GM10248 (cell line): ENCODE data around the gene HSPB1.

Source experiments
- CTCF ChIA-PET: fragments of 300-600 bp; sonication (Branson Sonifier 250); formaldehyde crosslinking; extraction: SDS; loops from one replicate; lab custom pipeline; 2021; ENCODE audit warnings: antibody characterized with exemption; lab: Yijun Ruan, JAX
- POLR2A ChIA-PET: fragments of 350-650 bp; sonication (Branson Sonifier 250); formaldehyde crosslinking; extraction: SDS; loops from one replicate; lab custom pipeline; 2020; ENCODE audit warnings: antibody characterized with exemption; lab: Yijun Ruan, JAX
- DNase-seq: peaks from one replicate; pipeline ENCODE4 v3.0.0; 2012; ENCODE audit errors: extremely low spot score
- TF ChIP-seq, protein P1 (sequence below): IDR thresholded peaks from 2 replicates; pipeline ENCODE4 v1.5.1; 2012; ENCODE audit warnings: mild to moderate bottlenecking, low read depth; ENCODE audit errors: extremely low read depth, missing control alignments, control extremely low read depth

The HSPB1 gene

DNA sequence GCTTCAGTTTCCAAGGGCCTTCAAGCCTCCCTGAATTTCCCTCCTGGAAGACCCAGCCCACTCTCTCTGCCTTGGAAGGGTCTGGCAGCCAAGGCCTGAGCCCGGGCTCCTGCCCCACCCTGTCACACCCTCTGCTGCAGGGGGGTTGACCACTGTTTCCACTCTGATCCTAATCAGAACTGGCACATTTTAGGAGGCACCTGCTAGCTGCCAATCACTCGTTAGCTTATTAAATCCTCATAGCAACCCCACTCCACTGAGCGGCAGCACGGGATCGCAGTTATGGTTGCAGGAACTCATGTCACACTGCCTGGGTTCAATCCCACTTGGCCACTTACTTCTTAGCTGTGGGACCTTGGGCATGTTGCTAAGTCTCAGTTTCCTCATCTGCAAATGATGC is 12.9 kb downstream of the HSPB1 start:
- CTCF ChIA-PET, result interaction anchor here (0.7 to 17.2 kb wide), 13 partner anchors 10 to 267 kb away, joined by 3 to 339 read pairs (median 19); partner anchors contain the start of genes HSPB1, MDH2 and STYXL1
- DNase-seq, result no peak
- TF ChIP-seq, protein P1, sequence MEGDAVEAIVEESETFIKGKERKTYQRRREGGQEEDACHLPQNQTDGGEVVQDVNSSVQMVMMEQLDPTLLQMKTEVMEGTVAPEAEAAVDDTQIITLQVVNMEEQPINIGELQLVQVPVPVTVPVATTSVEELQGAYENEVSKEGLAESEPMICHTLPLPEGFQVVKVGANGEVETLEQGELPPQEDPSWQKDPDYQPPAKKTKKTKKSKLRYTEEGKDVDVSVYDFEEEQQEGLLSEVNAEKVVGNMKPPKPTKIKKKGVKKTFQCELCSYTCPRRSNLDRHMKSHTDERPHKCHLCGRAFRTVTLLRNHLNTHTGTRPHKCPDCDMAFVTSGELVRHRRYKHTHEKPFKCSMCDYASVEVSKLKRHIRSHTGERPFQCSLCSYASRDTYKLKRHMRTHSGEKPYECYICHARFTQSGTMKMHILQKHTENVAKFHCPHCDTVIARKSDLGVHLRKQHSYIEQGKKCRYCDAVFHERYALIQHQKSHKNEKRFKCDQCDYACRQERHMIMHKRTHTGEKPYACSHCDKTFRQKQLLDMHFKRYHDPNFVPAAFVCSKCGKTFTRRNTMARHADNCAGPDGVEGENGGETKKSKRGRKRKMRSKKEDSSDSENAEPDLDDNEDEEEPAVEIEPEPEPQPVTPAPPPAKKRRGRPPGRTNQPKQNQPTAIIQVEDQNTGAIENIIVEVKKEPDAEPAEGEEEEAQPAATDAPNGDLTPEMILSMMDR, result peak; percentile 24
- POLR2A ChIA-PET, result interaction anchor here (0.6 to 2.4 kb wide), 2 partner anchors 11 to 12 kb away, joined by 4 to 9 read pairs; no protein-coding TSS in a partner anchor

DNA sequence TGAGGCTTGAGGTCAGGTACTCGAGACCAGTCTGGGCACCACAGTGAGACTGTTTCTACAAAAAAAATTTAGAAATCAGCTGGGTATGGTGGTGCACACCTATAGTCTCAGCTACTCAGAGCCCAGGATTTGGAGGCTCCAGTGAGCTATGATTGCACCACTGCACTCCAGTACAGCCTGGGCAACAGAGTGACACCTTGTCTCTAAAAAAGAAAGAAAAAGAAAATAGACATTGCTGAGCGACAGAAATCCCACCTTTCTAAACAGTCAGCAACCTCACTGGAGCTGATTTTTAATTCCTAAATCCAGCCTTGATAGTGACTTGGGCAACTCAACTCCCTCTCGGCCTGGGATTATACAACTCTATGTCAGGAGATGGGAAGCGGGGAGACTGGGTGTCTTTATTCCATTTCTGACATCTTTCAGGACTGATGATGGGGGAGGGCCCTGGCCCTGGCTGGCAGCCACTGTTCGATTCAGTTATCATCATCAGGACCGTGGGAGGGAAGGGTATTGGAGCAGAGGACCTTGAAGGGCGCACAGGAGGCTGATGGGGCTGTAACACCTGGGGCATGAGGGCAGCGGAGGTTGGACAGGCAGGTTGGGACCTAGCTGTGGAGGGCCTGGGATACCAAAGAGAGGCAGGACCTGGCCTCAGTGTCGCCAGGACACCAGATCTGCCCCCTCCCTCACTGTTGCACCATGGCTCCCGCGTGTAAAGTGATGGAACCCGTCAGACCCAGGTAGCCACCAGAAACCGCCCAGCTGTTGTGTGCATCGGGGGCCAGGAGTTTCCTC is 14.7 kb downstream of the HSPB1 start:
- no peak for DNase-seq
- TF ChIP-seq, protein P1, result no peak
- ChIA-PET POLR2A (interaction anchor here (0.6 to 1.9 kb wide), 4 partner anchors 11 to 227 kb away, joined by 3 to 12 read pairs (median 6); partner anchors contain the start of gene HSPB1), CTCF (interaction anchor here (0.9 to 17.2 kb wide), 10 partner anchors 10 to 151 kb away, joined by 3 to 339 read pairs (median 4); no protein-coding TSS in a partner anchor)

DNA sequence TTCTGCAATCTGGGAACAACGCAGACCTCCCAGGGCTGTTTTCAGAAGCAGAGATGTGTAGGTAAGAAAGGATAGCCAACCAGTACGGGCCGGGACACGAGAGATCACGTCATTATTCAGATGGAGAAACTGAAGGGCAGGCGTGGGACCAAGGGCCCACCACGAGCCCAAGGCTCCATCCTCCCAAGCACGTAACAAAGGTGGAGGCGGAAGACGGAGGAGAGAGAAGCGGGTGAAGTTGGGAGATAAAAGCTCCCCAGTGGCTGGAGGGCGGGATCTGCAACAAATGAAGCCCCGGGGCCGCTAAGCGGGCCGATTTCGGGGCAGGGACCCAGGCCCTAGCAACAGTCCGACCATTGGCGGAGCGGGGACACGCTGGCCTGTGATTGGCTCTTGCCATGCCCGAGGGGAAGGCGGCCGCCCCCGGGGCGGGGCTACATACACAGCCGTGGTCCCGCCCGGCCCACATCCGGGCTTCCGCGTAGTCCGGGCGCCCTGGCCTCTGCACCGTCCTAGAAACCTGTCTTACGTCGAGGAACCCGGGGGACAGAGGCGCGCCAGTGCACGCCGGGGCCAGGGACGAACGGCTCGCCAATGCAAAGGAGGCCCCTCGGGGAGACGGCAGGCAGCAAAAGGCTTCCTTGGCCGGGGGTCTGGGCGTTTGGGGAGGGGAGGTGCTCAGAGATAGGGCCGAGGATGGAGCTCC is 15.5 kb downstream of the HSPB1 start:
- ChIA-PET POLR2A (interaction anchor here (0.6 to 1.9 kb wide), 6 partner anchors 11 to 228 kb away, joined by 3 to 12 read pairs (median 4); partner anchors contain the start of genes HSPB1 and YWHAG), CTCF (interaction anchor here (1.0 to 17.2 kb wide), 12 partner anchors 10 to 141 kb away, joined by 3 to 339 read pairs (median 4); partner anchors contain the start of gene YWHAG)
- TF ChIP-seq, protein P1, result no peak
- DNase-seq, result peak; percentile 98

DNA sequence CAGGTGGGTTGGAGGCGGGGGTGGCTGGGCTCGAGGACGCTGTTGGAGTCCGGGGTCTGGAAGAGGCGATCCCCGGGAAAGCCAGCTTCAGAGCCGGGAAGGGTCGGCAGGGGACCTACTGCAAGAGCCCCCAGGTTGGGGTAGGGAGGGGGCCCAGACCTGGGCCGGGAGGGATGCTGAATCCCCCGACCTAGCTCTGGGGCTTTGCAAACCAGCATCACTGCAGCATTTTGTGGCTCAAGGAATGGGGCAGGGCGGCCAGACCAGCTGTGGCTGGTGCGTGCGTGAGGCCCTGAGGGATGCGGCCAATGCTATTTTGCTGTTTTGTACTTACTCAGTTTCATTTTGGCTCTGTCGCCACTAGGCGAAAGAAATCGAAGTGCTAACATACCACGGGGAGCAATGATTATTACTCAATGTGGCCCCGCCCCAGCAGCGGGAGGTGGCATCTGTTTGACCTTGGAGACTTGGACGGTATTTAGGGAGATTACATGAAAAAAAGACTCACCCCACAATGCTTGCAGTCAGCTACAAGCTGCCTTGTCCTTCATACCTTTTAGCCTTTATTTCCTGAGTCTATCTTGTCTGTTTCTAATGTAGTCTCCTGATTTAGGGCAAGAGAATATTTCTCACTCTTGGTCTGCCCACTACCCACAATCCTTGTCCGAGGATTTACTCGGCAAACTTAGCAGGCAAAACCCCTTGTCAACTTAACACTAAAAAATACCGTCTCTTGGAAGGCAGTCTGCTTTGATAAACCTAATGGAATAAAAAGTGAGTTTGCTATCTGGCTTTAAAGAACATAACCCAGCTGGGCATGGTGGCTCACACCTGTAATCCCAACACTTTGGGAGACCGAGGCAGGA is 16.2 kb downstream of the HSPB1 start:
- TF ChIP-seq, protein P1, result peak; percentile 31
- POLR2A ChIA-PET, result interaction anchor here (1.0 to 1.9 kb wide), 5 partner anchors 12 to 53 kb away, joined by 3 to 12 read pairs (median 3); partner anchors contain the start of genes HSPB1 and YWHAG
- CTCF ChIA-PET, result interaction anchor here (0.7 to 17.2 kb wide), 13 partner anchors 9 to 142 kb away, joined by 3 to 339 read pairs (median 5); partner anchors contain the start of gene YWHAG
- DNase-seq, result peak; percentile 83

DNA sequence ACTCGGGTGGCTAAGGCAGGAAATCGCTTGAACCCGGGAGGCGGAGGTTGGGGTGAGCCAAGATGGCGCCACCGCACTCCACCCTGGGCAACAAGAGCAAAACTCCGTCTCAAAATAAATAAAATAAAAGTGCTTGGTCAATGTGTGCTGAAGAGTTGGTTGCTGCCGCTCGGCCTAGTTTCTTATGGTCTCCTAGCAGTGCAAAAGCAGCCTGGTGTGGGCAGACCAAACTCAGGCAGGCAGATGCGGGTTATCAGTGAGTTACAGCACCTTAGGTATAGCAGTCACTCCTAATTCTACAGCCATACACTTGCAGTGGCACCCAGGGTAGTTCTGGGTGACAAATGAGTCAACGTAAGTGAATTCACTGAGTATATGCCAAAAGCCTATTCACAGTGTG is 22.6 kb downstream of the HSPB1 start:
- ChIA-PET POLR2A (no interaction called here), CTCF (interaction anchor here (1.3 to 1.8 kb wide), 2 partner anchors 10 kb away, joined by 4 read pairs; no protein-coding TSS in a partner anchor)
- TF ChIP-seq, protein P1, result no peak
- DNase-seq, result no peak
